Mononuclear cell (primary cell): ENCODE measurements around the gene GPC6. TPM values are rescaled to one million over a fixed set of nuclear protein-coding genes. Genes with fewer than 3 reads are reported as not detected.

Experiments
- H3K27me3 ChIP-seq: 2 replicates; pipeline ENCODE4 v1.6.0; 2011; ENCODE audit warnings: low read length, control low read depth; ENCODE audit not compliant: insufficient read depth
- H3K4me1 ChIP-seq: 2 replicates; pipeline ENCODE4 v1.5.1; 2011; ENCODE audit warnings: mild to moderate bottlenecking, low read length, control low read depth; ENCODE audit not compliant: insufficient read depth
- H3K4me3 ChIP-seq: 2 replicates; pipeline ENCODE4 v1.5.1; 2011; ENCODE audit warnings: mild to moderate bottlenecking, low read length, moderate library complexity
- H3K9me3 ChIP-seq: 2 replicates; pipeline ENCODE4 v1.5.1; 2011; ENCODE audit warnings: low read depth, mild to moderate bottlenecking, control low read depth, low read length
- total RNA-seq: library from RNA; depleted of rRNA; stranded (reverse); fragments of >200 nt; gene quantifications from one replicate; pipeline ENCODE4 v1.2.3, GENCODE V29; 2012

Gene GPC6
- total RNA-seq, 1 donor: 0.31 TPM

DNA sequence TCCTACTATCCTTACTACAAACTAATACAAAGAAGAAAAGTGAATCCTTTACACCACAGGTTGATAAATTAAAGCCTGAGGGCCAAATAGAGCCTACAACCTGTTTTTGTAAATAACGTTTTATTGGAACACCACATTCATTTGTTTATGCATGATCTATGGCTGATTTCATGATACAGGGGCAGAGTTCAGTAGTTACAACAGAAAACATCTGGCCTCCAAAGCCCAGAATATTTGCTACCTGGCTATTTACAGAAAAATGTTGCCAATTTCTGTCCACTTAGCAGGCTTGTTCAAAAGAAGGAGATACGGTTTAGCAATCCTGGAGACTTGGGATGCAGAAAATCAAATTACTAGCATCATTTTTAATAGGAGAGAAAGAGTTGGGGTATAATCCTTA is 1228.8 kb downstream of the GPC6 start:
- no peaks in the 10 kb centered on the region for H3K9me3 ChIP-seq

More for the DNA sequence above, 1228.8 kb downstream of the GPC6 start:
- no peaks in the 10 kb centered on the region for H3K27me3 ChIP-seq
- H3K4me1 ChIP-seq: no peaks in the 10 kb centered on the region
- no peak overlapping the region for H3K4me3 ChIP-seq
